Measurements from ENCODE around the gene ADAM10.

Gene ADAM10

GRCh38 chr15:58749532-58750337 is at the start of gene ADAM10:
ADAM10 (minus strand) TSS chr15:58749707; CDS start chr15:58749534, 173 bp downstream.
- POLR2A ChIA-PET: interaction anchor here (0.6 to 5.1 kb wide), 7 partner anchors 17 to 418 kb away, joined by 3 to 62 read pairs (median 3); partner anchors contain the start of genes MINDY2 and SLTM
- peak within 1 kb of the TSS; percentile 87 for H3K4me3 ChIP-seq (ENCODE audit: low read depth, low read length)
- no peaks in the 10 kb centered on the region for H3K9me3 ChIP-seq (ENCODE audit: control insufficient read depth, insufficient read depth, low read depth, low read length)
- 0 out of 2 replicates have a peak, but pooled peaks cover 6% of the 10 kb centered on the region for H3K4me1 ChIP-seq (ENCODE audit: control insufficient read depth, insufficient read depth, low read length)
- H3K27ac ChIP-seq (ENCODE audit: extremely low read depth, low read depth, low read length): peak within 1 kb of the TSS; percentile 93
- H3K36me3 ChIP-seq (ENCODE audit: control insufficient read depth in 2 of 2, insufficient read depth in 1 of 2, low read length in 2 of 2): no peaks in the 10 kb centered on the region
- CTCF ChIA-PET: interaction anchor here (0.6 to 1.4 kb wide), 4 partner anchors 11 to 439 kb away, joined by 3 to 5 read pairs (median 4); partner anchors contain the start of gene MINDY2
- TF ChIP-seq GLIS1 (tag by site-specific recombination; IDR thresholded peaks at IDR 0.05) (peak; percentile 55), ZNF639 (tag by site-specific recombination; IDR thresholded peaks at IDR 0.05) (no peak; the same call in 1 of the 2 replicates), ZNF37A (tag by site-specific recombination; IDR thresholded peaks at IDR 0.05) (no peak), ZNF521 (tag by site-specific recombination; IDR thresholded peaks at IDR 0.05) (no peak), BCL6B (tag by site-specific recombination; IDR thresholded peaks at IDR 0.05) (no peak), PRDM6 (tag by site-specific recombination; IDR thresholded peaks at IDR 0.05) (no peak), ZBTB17 (tag by site-specific recombination; IDR thresholded peaks at IDR 0.05) (peak; percentile 32; the same call in 1 of the 2 replicates), ZNF449 (tag by site-specific recombination; IDR thresholded peaks at IDR 0.05) (no peak), ZNF266 (tag by site-specific recombination; IDR thresholded peaks at IDR 0.05; ENCODE audit: low read depth) (no peak), ZNF23 (tag by site-specific recombination; IDR thresholded peaks at IDR 0.05; ENCODE audit: borderline replicate concordance) (no peak), BCL11B (tag by site-specific recombination; IDR thresholded peaks at IDR 0.05; ENCODE audit: low read depth) (no peak), ZNF404 (tag by site-specific recombination; IDR thresholded peaks at IDR 0.05) (no peak), ZNF707 (tag by site-specific recombination; IDR thresholded peaks at IDR 0.05) (no peak), ZNF621 (tag by site-specific recombination; IDR thresholded peaks at IDR 0.05) (no peak), PRDM2 (tag by site-specific recombination; IDR thresholded peaks at IDR 0.05; ENCODE audit: borderline replicate concordance) (no peak), KLF9 (tag by site-specific recombination; IDR thresholded peaks at IDR 0.05; ENCODE audit: low read depth) (peak; percentile 68; the same call in 1 of the 2 replicates), ZNF510 (tag by site-specific recombination; IDR thresholded peaks at IDR 0.05; ENCODE audit: insufficient replicate concordance) (no peak), ZNF362 (tag by site-specific recombination; IDR thresholded peaks at IDR 0.05) (peak; percentile 58; the same call in 1 of the 2 replicates), AEBP2 (tag by site-specific recombination; IDR thresholded peaks at IDR 0.05; ENCODE audit: borderline replicate concordance) (no peak), ZNF274 (IDR thresholded peaks at IDR 0.05; ENCODE audit: low read length) (no peak), ZNF274 (tag by site-specific recombination; IDR thresholded peaks at IDR 0.05; ENCODE audit: borderline replicate concordance) (no peak)

Measured in HEK293 (cell line).